ENCODE measurements around the gene VEPH1. TPM values are rescaled to one million over a fixed set of nuclear protein-coding genes. Genes with fewer than 3 reads are reported as not detected.

The VEPH1 gene
- total RNA-seq, 1 experiment from 2014 or later: 27.3 TPM

DNA sequence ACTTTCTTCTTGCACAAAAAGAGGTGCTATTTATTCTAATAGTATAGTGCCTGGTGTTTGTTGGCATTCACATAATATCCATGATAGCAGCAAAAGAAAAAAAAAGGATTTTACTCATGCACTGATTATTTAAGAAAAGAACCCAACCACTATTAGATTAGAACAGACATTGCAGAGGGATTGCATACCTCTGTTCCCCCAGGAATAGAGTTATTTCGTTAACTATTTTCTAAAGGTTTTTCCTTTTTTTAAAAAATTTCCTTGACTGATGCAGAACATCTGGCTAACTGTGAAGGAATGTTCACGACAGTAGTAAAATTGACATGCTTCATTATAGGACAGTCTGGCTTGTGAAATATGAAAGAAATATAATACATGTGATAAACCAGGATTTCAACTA lies 203.1 kb downstream of the VEPH1 start:
- H2AFZ ChIP-seq (ENCODE audit: low read length): no peak overlapping the region
- intact Hi-C loops (cut with micrococcal nuclease): no loop called here
- no peaks in the 10 kb centered on the region; the same call in 1 of the 2 replicates for H3K4me1 ChIP-seq (ENCODE audit: insufficient read depth, low read length)
- CTCF ChIA-PET: no interaction called here
- no peak overlapping the region for H3K9ac ChIP-seq (ENCODE audit: low read length)
- no peaks in the 10 kb centered on the region for H3K9me2 ChIP-seq (replicated peaks; ENCODE audit: low read length)
- POLR2A ChIA-PET (ENCODE audit: unreplicated experiment): no interaction called here
- no peaks in the 10 kb centered on the region for H3K79me2 ChIP-seq (ENCODE audit: low read length)
- H3K27ac ChIP-seq (ENCODE audit: low read length): no peak overlapping the region
- BruUV-seq (replicated peaks): no TSS peak
- no peaks in the 10 kb centered on the region for H3K36me3 ChIP-seq (ENCODE audit: low read depth, low read length)
- H3F3A ChIP-seq (ENCODE audit: low read length, unreplicated experiment): no peaks in the 10 kb centered on the region
- TF ChIP-seq, protein P1, sequence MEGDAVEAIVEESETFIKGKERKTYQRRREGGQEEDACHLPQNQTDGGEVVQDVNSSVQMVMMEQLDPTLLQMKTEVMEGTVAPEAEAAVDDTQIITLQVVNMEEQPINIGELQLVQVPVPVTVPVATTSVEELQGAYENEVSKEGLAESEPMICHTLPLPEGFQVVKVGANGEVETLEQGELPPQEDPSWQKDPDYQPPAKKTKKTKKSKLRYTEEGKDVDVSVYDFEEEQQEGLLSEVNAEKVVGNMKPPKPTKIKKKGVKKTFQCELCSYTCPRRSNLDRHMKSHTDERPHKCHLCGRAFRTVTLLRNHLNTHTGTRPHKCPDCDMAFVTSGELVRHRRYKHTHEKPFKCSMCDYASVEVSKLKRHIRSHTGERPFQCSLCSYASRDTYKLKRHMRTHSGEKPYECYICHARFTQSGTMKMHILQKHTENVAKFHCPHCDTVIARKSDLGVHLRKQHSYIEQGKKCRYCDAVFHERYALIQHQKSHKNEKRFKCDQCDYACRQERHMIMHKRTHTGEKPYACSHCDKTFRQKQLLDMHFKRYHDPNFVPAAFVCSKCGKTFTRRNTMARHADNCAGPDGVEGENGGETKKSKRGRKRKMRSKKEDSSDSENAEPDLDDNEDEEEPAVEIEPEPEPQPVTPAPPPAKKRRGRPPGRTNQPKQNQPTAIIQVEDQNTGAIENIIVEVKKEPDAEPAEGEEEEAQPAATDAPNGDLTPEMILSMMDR (conservative IDR thresholded peaks at IDR 0.05; ENCODE audit: low read depth, low read length): no peak
- TF ChIP-seq EZH2 (IDR thresholded peaks at IDR 0.05; ENCODE audit: low read length, unreplicated experiment): no peak
- H4K20me1 ChIP-seq (ENCODE audit: low read length): no peaks in the 10 kb centered on the region
- no peak for ATAC-seq
- no peak overlapping the region for H3K4me2 ChIP-seq (ENCODE audit: low read length)
- no peak for DNase-seq
- H3K4me3 ChIP-seq (ENCODE audit: low read length): no peak overlapping the region
- H3K9me3 ChIP-seq (ENCODE audit: low read length): no peaks in the 10 kb centered on the region
- no peaks in the 10 kb centered on the region for H3K27me3 ChIP-seq (ENCODE audit: low read length)

DNA sequence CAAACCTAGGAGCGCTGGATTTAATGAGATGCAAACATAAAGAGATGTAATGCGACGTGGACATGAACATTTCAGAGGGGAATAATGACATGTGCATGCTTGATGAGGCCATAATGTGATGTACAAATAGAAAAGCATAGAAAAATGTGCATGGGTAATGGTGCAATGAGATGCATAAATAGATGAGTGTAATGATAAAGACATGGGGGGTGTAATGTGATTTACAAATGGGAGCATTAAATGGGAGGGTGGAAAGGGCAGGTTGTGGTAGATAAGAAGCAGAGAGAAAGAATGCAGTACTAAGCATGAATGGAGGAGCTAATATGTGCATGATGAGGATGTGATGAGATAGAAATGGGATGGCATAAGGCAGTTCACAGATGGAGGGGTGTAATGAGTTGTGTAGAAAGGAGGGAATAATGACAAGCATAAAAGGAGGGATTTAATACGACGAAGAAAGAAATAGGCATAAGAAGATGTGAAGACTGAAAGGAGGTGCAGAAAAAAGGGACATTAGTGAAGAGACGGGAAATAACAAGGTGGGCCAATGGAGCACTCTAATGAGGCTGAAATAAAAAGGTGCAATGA lies 205.8 kb downstream of the VEPH1 start:
- Histone ChIP-seq H3K27me3 (ENCODE audit: low read length) (no peaks in the 10 kb centered on the region), H3F3A (ENCODE audit: low read length, unreplicated experiment) (no peaks in the 10 kb centered on the region), H3K9me2 (replicated peaks; ENCODE audit: low read length) (no peaks in the 10 kb centered on the region), H4K20me1 (ENCODE audit: low read length) (no peaks in the 10 kb centered on the region), H3K36me3 (ENCODE audit: low read depth, low read length) (no peaks in the 10 kb centered on the region), H3K4me3 (ENCODE audit: low read length) (no peak overlapping the region), H3K4me1 (ENCODE audit: insufficient read depth, low read length) (no peaks in the 10 kb centered on the region; the same call in 1 of the 2 replicates), H3K4me2 (ENCODE audit: low read length) (no peak overlapping the region), H2AFZ (ENCODE audit: low read length) (no peak overlapping the region), H3K79me2 (ENCODE audit: low read length) (no peaks in the 10 kb centered on the region), H3K27ac (ENCODE audit: low read length) (no peak overlapping the region), H3K9me3 (ENCODE audit: low read length) (no peaks in the 10 kb centered on the region), H3K9ac (ENCODE audit: low read length) (no peak overlapping the region)
- DNase-seq (no peak), ATAC-seq (no peak)
- TF ChIP-seq EZH2 (IDR thresholded peaks at IDR 0.05; ENCODE audit: low read length, unreplicated experiment): no peak
- no peak for TF ChIP-seq EZH2phosphoT487 (IDR thresholded peaks at IDR 0.05; ENCODE audit: borderline replicate concordance, low read length)
- TF ChIP-seq, protein P1 (conservative IDR thresholded peaks at IDR 0.05; ENCODE audit: low read depth, low read length): no peak
- intact Hi-C loops (cut with micrococcal nuclease): no loop called here
- CTCF ChIA-PET: no interaction called here
- BruUV-seq (replicated peaks): no TSS peak
- POLR2A ChIA-PET (ENCODE audit: unreplicated experiment): no interaction called here

DNA sequence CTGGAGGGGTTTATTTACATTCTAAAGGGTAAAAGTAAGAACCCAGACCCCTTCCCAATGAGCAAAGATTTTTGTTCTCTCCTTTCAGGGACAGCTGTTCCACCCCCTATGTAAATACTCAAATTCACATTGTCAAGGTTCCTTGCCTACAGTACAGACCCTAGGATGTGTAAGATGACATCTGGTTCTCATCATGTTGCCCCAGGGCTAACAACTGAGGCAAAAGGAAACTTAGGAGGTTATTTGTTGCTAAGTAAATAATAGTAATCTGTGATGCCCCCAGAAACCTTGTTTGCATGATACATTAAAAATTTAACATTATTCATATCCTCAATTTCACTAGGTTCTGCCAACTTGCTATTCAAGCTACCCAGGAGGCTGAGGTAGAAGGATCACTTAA lies 208.3 kb downstream of the VEPH1 start:
- Histone ChIP-seq H3K79me2 (ENCODE audit: low read length) (no peaks in the 10 kb centered on the region), H3K4me3 (ENCODE audit: low read length) (no peak overlapping the region), H3F3A (ENCODE audit: low read length, unreplicated experiment) (no peaks in the 10 kb centered on the region), H3K27me3 (ENCODE audit: low read length) (no peaks in the 10 kb centered on the region), H3K4me1 (ENCODE audit: insufficient read depth, low read length) (peaks cover 8% of the 10 kb centered on the region), H2AFZ (ENCODE audit: low read length) (no peak overlapping the region), H3K36me3 (ENCODE audit: low read depth, low read length) (no peaks in the 10 kb centered on the region), H3K4me2 (ENCODE audit: low read length) (no peak overlapping the region), H3K9me2 (replicated peaks; ENCODE audit: low read length) (no peaks in the 10 kb centered on the region), H3K27ac (ENCODE audit: low read length) (no peak overlapping the region), H3K9me3 (ENCODE audit: low read length) (no peaks in the 10 kb centered on the region), H4K20me1 (ENCODE audit: low read length) (no peaks in the 10 kb centered on the region), H3K9ac (ENCODE audit: low read length) (no peak overlapping the region)
- intact Hi-C loops (cut with micrococcal nuclease): no loop called here
- CTCF ChIA-PET: interaction anchor here (0.6 kb wide), 1 partner anchor 62 kb away, joined by 3 read pairs; no protein-coding TSS in a partner anchor
- TF ChIP-seq EZH2phosphoT487 (IDR thresholded peaks at IDR 0.05; ENCODE audit: borderline replicate concordance, low read length) (no peak), EZH2 (IDR thresholded peaks at IDR 0.05; ENCODE audit: low read length, unreplicated experiment) (no peak)
- TF ChIP-seq, protein P1 (conservative IDR thresholded peaks at IDR 0.05; ENCODE audit: low read depth, low read length): no peak
- DNase-seq (no peak), ATAC-seq (no peak)
- POLR2A ChIA-PET (ENCODE audit: unreplicated experiment): interaction anchor here (0.6 kb wide), 1 partner anchor 1015 kb away, joined by 4 read pairs; no protein-coding TSS in a partner anchor
- no TSS peak for BruUV-seq (replicated peaks)

Data from PC-3 (cell line).